ENCODE results near the gene PROC.

DNA sequence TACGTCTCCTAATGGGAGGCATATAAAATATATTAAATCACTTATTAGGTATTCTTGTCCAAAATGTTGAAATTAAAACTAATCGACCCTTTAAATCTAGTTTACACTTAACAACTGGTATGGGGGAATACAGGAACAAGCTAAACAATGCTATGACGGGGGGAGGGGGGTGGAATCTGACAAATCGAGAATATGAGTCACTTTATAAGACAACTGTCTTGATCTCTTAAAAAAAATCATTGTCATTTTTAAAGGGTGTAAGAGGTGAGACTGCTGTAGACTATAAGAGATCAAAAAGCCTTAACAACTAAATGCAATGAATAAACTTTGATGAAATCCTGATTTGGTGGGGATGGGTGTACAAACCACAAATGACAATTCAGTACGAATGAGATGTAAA lies 36.5 kb upstream of the PROC start:
- TF ChIP-seq CTCF (IDR thresholded peaks at IDR 0.05) (no peak), POLR2A (IDR thresholded peaks at IDR 0.05) (no peak)
